Measurements from ENCODE around the gene HERC2. TPM values are rescaled to one million over a fixed set of nuclear protein-coding genes. Genes with fewer than 3 reads are reported as not detected.
"Not testable (repeated sequence)": the region's sequence is repeated elsewhere in the genome, so short reads cannot be mapped to it uniquely, and the experiment has no call there.

Gene HERC2
- total and polyA plus RNA-seq, 4 donors = 21.7 to 70.8 (median 47.5) TPM

GRCh38 chr15:28316958-28317357 lies 5.0 kb downstream of the HERC2 start:
- H3K4me3 ChIP-seq (ENCODE audit: low read length in 2 of 2); H3K4me1 ChIP-seq (ENCODE audit: control insufficient read depth in 1 of 2, insufficient read depth in 2 of 2, low read length in 2 of 2); ATAC-seq (ENCODE audit: low FRiP score); H3K36me3 ChIP-seq (ENCODE audit: control insufficient read depth in 1 of 2, insufficient read depth in 2 of 2, low read length in 1 of 2); H3K27me3 ChIP-seq (ENCODE audit: control insufficient read depth in 1 of 2, insufficient read depth in 2 of 2, low read length in 1 of 2); H3K27ac ChIP-seq (ENCODE audit: low read depth in 1 of 2, low read length in 2 of 2); DNase-seq; intact Hi-C loops (cut with DNase I); H3K9me3 ChIP-seq (ENCODE audit: control insufficient read depth, low read length): not testable (repeated sequence)
- 96 to 97% methylated on average over 7 of the region's 7 CpGs for WGBS, 2 donors

- H3K4me3 ChIP-seq (ENCODE audit: low read length in 2 of 2); ATAC-seq (ENCODE audit: low FRiP score); H3K36me3 ChIP-seq (ENCODE audit: control insufficient read depth in 1 of 2, insufficient read depth in 2 of 2, low read length in 1 of 2); H3K27me3 ChIP-seq (ENCODE audit: control insufficient read depth in 1 of 2, insufficient read depth in 2 of 2, low read length in 1 of 2); DNase-seq; H3K4me1 ChIP-seq (ENCODE audit: control insufficient read depth in 1 of 2, insufficient read depth in 2 of 2, low read length in 2 of 2); H3K9me3 ChIP-seq (ENCODE audit: control insufficient read depth, low read length); H3K27ac ChIP-seq (ENCODE audit: low read depth in 1 of 2, low read length in 2 of 2); intact Hi-C loops (cut with DNase I): not testable (repeated sequence)
- 89% methylated on average over 10 to 11 of the region's 11 CpGs for WGBS, 2 donors
Observed at GRCh38 chr15:28310454-28310853, 11.5 kb downstream of the HERC2 start.

- H3K9me3 ChIP-seq (ENCODE audit: control insufficient read depth, low read length); DNase-seq; H3K27me3 ChIP-seq (ENCODE audit: control insufficient read depth in 1 of 2, insufficient read depth in 2 of 2, low read length in 1 of 2); H3K27ac ChIP-seq (ENCODE audit: low read depth in 1 of 2, low read length in 2 of 2); ATAC-seq (ENCODE audit: low FRiP score); H3K4me3 ChIP-seq (ENCODE audit: low read length in 2 of 2); intact Hi-C loops (cut with DNase I); H3K4me1 ChIP-seq (ENCODE audit: control insufficient read depth in 1 of 2, insufficient read depth in 2 of 2, low read length in 2 of 2); H3K36me3 ChIP-seq (ENCODE audit: control insufficient read depth in 1 of 2, insufficient read depth in 2 of 2, low read length in 1 of 2): not testable (repeated sequence)
- WGBS, 2 donors = 96 to 98% methylated on average over 5 of the region's 5 CpGs
Observed at GRCh38 chr15:28308718-28309117, 13.3 kb downstream of the HERC2 start.

GRCh38 chr15:28305700-28306099 lies 16.3 kb downstream of the HERC2 start:
- H3K9me3 ChIP-seq (ENCODE audit: control insufficient read depth, low read length); H3K36me3 ChIP-seq (ENCODE audit: control insufficient read depth in 1 of 2, insufficient read depth in 2 of 2, low read length in 1 of 2); ATAC-seq (ENCODE audit: low FRiP score); H3K27me3 ChIP-seq (ENCODE audit: control insufficient read depth in 1 of 2, insufficient read depth in 2 of 2, low read length in 1 of 2); H3K27ac ChIP-seq (ENCODE audit: low read depth in 1 of 2, low read length in 2 of 2); DNase-seq; H3K4me1 ChIP-seq (ENCODE audit: control insufficient read depth in 1 of 2, insufficient read depth in 2 of 2, low read length in 2 of 2); intact Hi-C loops (cut with DNase I); H3K4me3 ChIP-seq (ENCODE audit: low read length in 2 of 2): not testable (repeated sequence)
- WGBS, 2 donors = 95 to 100% methylated on average over 2 of the region's 2 CpGs

- WGBS, 2 donors = 71 to 82% methylated on average over 3 of the region's 3 CpGs
- DNase-seq; H3K27ac ChIP-seq (ENCODE audit: low read depth in 1 of 2, low read length in 2 of 2); H3K9me3 ChIP-seq (ENCODE audit: control insufficient read depth, low read length); intact Hi-C loops (cut with DNase I); H3K4me3 ChIP-seq (ENCODE audit: low read length in 2 of 2); ATAC-seq (ENCODE audit: low FRiP score); H3K27me3 ChIP-seq (ENCODE audit: control insufficient read depth in 1 of 2, insufficient read depth in 2 of 2, low read length in 1 of 2); H3K4me1 ChIP-seq (ENCODE audit: control insufficient read depth in 1 of 2, insufficient read depth in 2 of 2, low read length in 2 of 2); H3K36me3 ChIP-seq (ENCODE audit: control insufficient read depth in 1 of 2, insufficient read depth in 2 of 2, low read length in 1 of 2): not testable (repeated sequence)
Observed at GRCh38 chr15:28297434-28297833, 24.5 kb downstream of the HERC2 start.

GRCh38 chr15:28296814-28297213 lies 25.2 kb downstream of the HERC2 start:
- intact Hi-C loops (cut with DNase I); H3K9me3 ChIP-seq (ENCODE audit: control insufficient read depth, low read length); H3K4me3 ChIP-seq (ENCODE audit: low read length in 2 of 2); DNase-seq; ATAC-seq (ENCODE audit: low FRiP score); H3K4me1 ChIP-seq (ENCODE audit: control insufficient read depth in 1 of 2, insufficient read depth in 2 of 2, low read length in 2 of 2); H3K36me3 ChIP-seq (ENCODE audit: control insufficient read depth in 1 of 2, insufficient read depth in 2 of 2, low read length in 1 of 2); H3K27ac ChIP-seq (ENCODE audit: low read depth in 1 of 2, low read length in 2 of 2); H3K27me3 ChIP-seq (ENCODE audit: control insufficient read depth in 1 of 2, insufficient read depth in 2 of 2, low read length in 1 of 2): not testable (repeated sequence)
- 89 to 93% methylated on average over 4 of the region's 4 CpGs for WGBS, 2 donors

GRCh38 chr15:28295009-28295563 lies 26.9 kb downstream of the HERC2 start:
- WGBS, 2 donors = 79 to 80% methylated on average over 3 of the region's 3 CpGs
- H3K4me3 ChIP-seq (ENCODE audit: low read length in 2 of 2); ATAC-seq (ENCODE audit: low FRiP score); H3K4me1 ChIP-seq (ENCODE audit: control insufficient read depth in 1 of 2, insufficient read depth in 2 of 2, low read length in 2 of 2); H3K36me3 ChIP-seq (ENCODE audit: control insufficient read depth in 1 of 2, insufficient read depth in 2 of 2, low read length in 1 of 2); H3K27me3 ChIP-seq (ENCODE audit: control insufficient read depth in 1 of 2, insufficient read depth in 2 of 2, low read length in 1 of 2); DNase-seq; H3K9me3 ChIP-seq (ENCODE audit: control insufficient read depth, low read length); H3K27ac ChIP-seq (ENCODE audit: low read depth in 1 of 2, low read length in 2 of 2); intact Hi-C loops (cut with DNase I): not testable (repeated sequence)

GRCh38 chr15:28294560-28294959 lies 27.4 kb downstream of the HERC2 start:
- not testable (repeated sequence) for H3K27ac ChIP-seq (ENCODE audit: low read depth in 1 of 2, low read length in 2 of 2); H3K36me3 ChIP-seq (ENCODE audit: control insufficient read depth in 1 of 2, insufficient read depth in 2 of 2, low read length in 1 of 2); H3K4me1 ChIP-seq (ENCODE audit: control insufficient read depth in 1 of 2, insufficient read depth in 2 of 2, low read length in 2 of 2)

GRCh38 chr15:28289694-28290463 lies 32.1 kb downstream of the HERC2 start:
- H3K27ac ChIP-seq (ENCODE audit: low read depth in 1 of 2, low read length in 2 of 2) = no peak overlapping the region
- no peaks in the 10 kb centered on the region for H3K4me1 ChIP-seq (ENCODE audit: control insufficient read depth in 1 of 2, insufficient read depth in 2 of 2, low read length in 2 of 2)
- H3K27me3 ChIP-seq (ENCODE audit: control insufficient read depth in 1 of 2, insufficient read depth in 2 of 2, low read length in 1 of 2) = no peaks in the 10 kb centered on the region
- 96% methylated on average over 10 of the region's 10 CpGs for WGBS, 2 donors
- peaks cover 0 to 4% of the 10 kb centered on the region in 2 donors for H3K36me3 ChIP-seq (ENCODE audit: control insufficient read depth in 1 of 2, insufficient read depth in 2 of 2, low read length in 1 of 2)
- H3K4me3 ChIP-seq (ENCODE audit: low read length in 2 of 2) = no peak overlapping the region
- ATAC-seq (ENCODE audit: low FRiP score) = no peak
- no peaks in the 10 kb centered on the region for H3K9me3 ChIP-seq (ENCODE audit: control insufficient read depth, low read length)
- no peak for DNase-seq
- intact Hi-C loops (cut with DNase I) = no loop called here

More at GRCh38 chr15:28294560-28294959, 27.4 kb downstream of the HERC2 start:
- ATAC-seq (ENCODE audit: low FRiP score); H3K4me3 ChIP-seq (ENCODE audit: low read length in 2 of 2); H3K9me3 ChIP-seq (ENCODE audit: control insufficient read depth, low read length); intact Hi-C loops (cut with DNase I); DNase-seq; H3K27me3 ChIP-seq (ENCODE audit: control insufficient read depth in 1 of 2, insufficient read depth in 2 of 2, low read length in 1 of 2): not testable (repeated sequence)
- WGBS, 2 donors = 62 to 67% methylated on average over 7 to 9 of the region's 10 CpGs

Data from aorta (tissue), 5 donors.